H9 (cell line): Measurements from ENCODE around the gene ERC1. TPM values are rescaled to one million over a fixed set of nuclear protein-coding genes. Genes with fewer than 3 reads are reported as not detected.

Experiments
- DNase-seq: peaks from one replicate; pipeline ENCODE4 v3.0.0-alpha.2; 2017
- H2AFZ ChIP-seq: one replicate; pipeline ENCODE4 v1.6.1; 2013; ENCODE audit warnings: mild to moderate bottlenecking, low read length, control low read depth, moderate library complexity
- H2AK5ac ChIP-seq: 2 replicates; pipeline ENCODE4 v1.6.1; 2013; ENCODE audit warnings: low read length, control low read depth, mixed read lengths; ENCODE audit not compliant: insufficient read length
- H2BK120ac ChIP-seq: one replicate; pipeline ENCODE4 v1.6.1; 2013; ENCODE audit warnings: low read depth, mild to moderate bottlenecking, low read length, control low read depth, inconsistent platforms; ENCODE audit not compliant: poor library complexity, severe bottlenecking
- H2BK12ac ChIP-seq: 2 replicates; pipeline ENCODE4 v1.6.1; 2013; ENCODE audit warnings: low read length, control low read depth, mixed read lengths, low read depth; ENCODE audit not compliant: insufficient read length
- H2BK15ac ChIP-seq: 2 replicates; pipeline ENCODE4 v1.6.1; 2013; ENCODE audit warnings: low read depth, low read length, control low read depth
- H2BK20ac ChIP-seq: one replicate; pipeline ENCODE4 v1.6.1; 2013; ENCODE audit warnings: low read depth, mild to moderate bottlenecking, low read length, control low read depth, inconsistent platforms; ENCODE audit not compliant: poor library complexity, severe bottlenecking
- H2BK5ac ChIP-seq: 2 replicates; pipeline ENCODE4 v1.6.1; 2013; ENCODE audit warnings: low read length, control low read depth, mixed read lengths; ENCODE audit not compliant: insufficient read length
- H3K14ac ChIP-seq: 2 replicates; pipeline ENCODE4 v1.6.1; 2013; ENCODE audit warnings: low read length, control low read depth; ENCODE audit not compliant: insufficient read depth
- H3K18ac ChIP-seq: 2 replicates; pipeline ENCODE4 v1.6.1; 2013; ENCODE audit warnings: low read depth, mild to moderate bottlenecking, mixed read lengths, low read length, control low read depth; ENCODE audit not compliant: insufficient read length
- H3K23ac ChIP-seq: 2 replicates; pipeline ENCODE4 v1.6.1; 2013; ENCODE audit warnings: low read length, control low read depth, mixed read lengths, low read depth; ENCODE audit not compliant: insufficient read length
- H3K23me2 ChIP-seq: 2 replicates; pipeline ENCODE4 v1.6.1; 2013; ENCODE audit warnings: low read depth, mild to moderate bottlenecking, mixed read lengths, low read length, control low read depth; ENCODE audit not compliant: insufficient read length, poor library complexity, severe bottlenecking
- H3K27ac ChIP-seq: 2 replicates; pipeline ENCODE4 v1.5.1; 2013; ENCODE audit warnings: low read length, control low read depth, mixed read lengths, low read depth; ENCODE audit not compliant: insufficient read length
- H3K27me3 ChIP-seq: 2 replicates; pipeline ENCODE4 v1.6.1; 2013; ENCODE audit warnings: low read length, control low read depth, inconsistent platforms; ENCODE audit not compliant: insufficient read depth
- H3K4ac ChIP-seq: 2 replicates; pipeline ENCODE4 v1.6.1; 2013; ENCODE audit warnings: low read depth, mild to moderate bottlenecking, control low read depth, inconsistent platforms, low read length, moderate library complexity
- H3K4me1 ChIP-seq: 2 replicates; pipeline ENCODE4 v1.6.1; 2013; ENCODE audit warnings: low read length, control low read depth, inconsistent platforms; ENCODE audit not compliant: insufficient read depth
- H3K4me2 ChIP-seq: 2 replicates; pipeline ENCODE4 v1.6.1; 2013; ENCODE audit warnings: low read length, control low read depth, mixed read lengths; ENCODE audit not compliant: insufficient read length, insufficient read depth
- H3K56ac ChIP-seq: 2 replicates; pipeline ENCODE4 v1.6.1; 2013; ENCODE audit warnings: low read depth, mild to moderate bottlenecking, mixed read lengths, low read length, control low read depth; ENCODE audit not compliant: insufficient read length
- H3K79me1 ChIP-seq: 2 replicates; pipeline ENCODE4 v1.6.1; 2013; ENCODE audit warnings: low read depth, mild to moderate bottlenecking, moderate library complexity, low read length, control low read depth, inconsistent platforms; ENCODE audit not compliant: insufficient read depth, poor library complexity, severe bottlenecking
- H3K79me2 ChIP-seq: 2 replicates; pipeline ENCODE4 v1.6.1; 2013; ENCODE audit warnings: low read length, control low read depth, inconsistent platforms; ENCODE audit not compliant: insufficient read depth
- H3K9ac ChIP-seq: 2 replicates; pipeline ENCODE4 v1.6.1; 2013; ENCODE audit warnings: low read length, control low read depth, mixed read lengths; ENCODE audit not compliant: insufficient read length; ENCODE audit errors: extremely low read depth
- H3K9me3 ChIP-seq: one replicate; pipeline ENCODE4 v1.6.1; 2013; ENCODE audit warnings: low read depth, low read length, inconsistent platforms; ENCODE audit not compliant: control insufficient read depth
- H3T11ph ChIP-seq: one replicate; pipeline ENCODE4 v1.6.1; 2013; ENCODE audit warnings: mild to moderate bottlenecking, low read length, control low read depth, inconsistent platforms
- H4K20me1 ChIP-seq: one replicate; pipeline ENCODE4 v1.6.1; 2013; ENCODE audit not compliant: control insufficient read depth, insufficient read length, insufficient read depth
- H4K5ac ChIP-seq: 2 replicates; pipeline ENCODE4 v1.6.1; 2013; ENCODE audit warnings: low read depth, mild to moderate bottlenecking, mixed read lengths, low read length, control low read depth; ENCODE audit not compliant: insufficient read length
- H4K8ac ChIP-seq: replicated peaks from 2 replicates; pipeline ENCODE4 v1.6.1; 2013; ENCODE audit warnings: low read length, control low read depth, mixed read lengths, low read depth; ENCODE audit not compliant: insufficient read length
- H4K91ac ChIP-seq: 2 replicates; pipeline ENCODE4 v1.6.1; 2013; ENCODE audit warnings: low read depth, mild to moderate bottlenecking, moderate library complexity, mixed read lengths, low read length, control low read depth; ENCODE audit not compliant: insufficient read length
- H3K27ac Mint-ChIP-seq, 3 experiments: 2 replicates in 2 of 3; 3 replicates in 1 of 3; pipeline ENCODE4 v1.8.0; 2020 to 2021; ENCODE audit warnings: mixed read lengths in 3 of 3, mild to moderate bottlenecking in 1 of 3, moderate library complexity in 1 of 3
- H3K27me3 Mint-ChIP-seq: 2 replicates; pipeline ENCODE4 v1.8.0; 2021; ENCODE audit warnings: low read depth, mild to moderate bottlenecking, moderate library complexity, mixed read lengths
- H3K36me3 Mint-ChIP-seq, 3 experiments: 2 replicates in 2 of 3; 3 replicates in 1 of 3; pipeline ENCODE4 v1.8.0; 2020 to 2021; ENCODE audit warnings: low read depth in 3 of 3, mixed read lengths in 3 of 3; ENCODE audit not compliant: insufficient read depth in 1 of 3
- H3K4me1 Mint-ChIP-seq, 2 experiments: 2 replicates each; pipeline ENCODE4 v1.8.0; 2020; ENCODE audit warnings: mixed read lengths in 2 of 2
- H3K4me3 Mint-ChIP-seq, 2 experiments: 2 replicates in 1 of 2; 3 replicates in 1 of 2; pipeline ENCODE4 v1.8.0; 2020 to 2021; ENCODE audit warnings: mild to moderate bottlenecking in 2 of 2, mixed read lengths in 2 of 2, moderate library complexity in 1 of 2
- H3K9me3 Mint-ChIP-seq, 2 experiments: 2 replicates in 1 of 2; 3 replicates in 1 of 2; pipeline ENCODE4 v1.8.0; 2020; ENCODE audit warnings: mild to moderate bottlenecking in 2 of 2, mixed read lengths in 2 of 2, moderate library complexity in 1 of 2
- CTCF ChIP-seq: fragments of 200-600 bp; sonication (generic); conservative IDR thresholded peaks from 3 replicates; pipeline ENCODE4 v1.8.0; 2021; ENCODE audit warnings: antibody characterized with exemption, mild to moderate bottlenecking
- WGBS: extraction: QIAGEN DNeasy Blood & Tissue Kit; methylation state at CpG from one replicate; pipeline ENCODE4 v1.1.7; 2013; ENCODE audit warnings: missing lambda C conversion rate, low lambda C conversion rate, mixed read lengths; ENCODE audit not compliant: insufficient read length; ENCODE audit errors: extremely low coverage; 5-methylcytosine and 5-hydroxymethylcytosine counted together
- total RNA-seq: library from RNA; stranded (reverse); gene quantifications from 2 replicates; pipeline ENCODE4 v1.2.1, GENCODE V29; 2021

ERC1 gene
- total RNA-seq, 1 experiment from 2014 or later = 51.2 TPM

GRCh38 chr12:1424674-1425395 is 433.8 kb downstream of the ERC1 start:
- Histone ChIP-seq H3K27ac (no peak overlapping the region), H2BK120ac (no peak overlapping the region), H3K23me2 (no peaks in the 10 kb centered on the region), H2BK15ac (no peak overlapping the region), H2AFZ (no peak overlapping the region), H3K27me3 (no peaks in the 10 kb centered on the region), H3K9ac (no peak overlapping the region), H2AK5ac (no peak overlapping the region), H3K4me1 (no peaks in the 10 kb centered on the region), H3T11ph (no peak overlapping the region), H3K4me2 (no peak overlapping the region), H3K9me3 (peaks cover 10% of the 10 kb centered on the region), H4K91ac (no peak overlapping the region), H3K56ac (no peak overlapping the region), H3K23ac (no peak overlapping the region), H4K8ac (no peak overlapping the region), H3K79me1 (no peaks in the 10 kb centered on the region), H4K20me1 (no peaks in the 10 kb centered on the region), H3K14ac (no peak overlapping the region), H2BK20ac (no peak overlapping the region), H3K18ac (no peak overlapping the region), H3K79me2 (no peaks in the 10 kb centered on the region), H2BK5ac (no peak overlapping the region), H4K5ac (no peak overlapping the region), H2BK12ac (no peak overlapping the region), H3K4ac (no peak overlapping the region)
- 100% methylated on average over 1 of the region's 4 CpGs for WGBS
- TF ChIP-seq CTCF = no peak
- no peak overlapping the region for H3K4me3 Mint-ChIP-seq
- H3K36me3 Mint-ChIP-seq = peaks cover 24 to 27% (median 24%) of the 10 kb centered on the region in 3 experiments
- peaks cover 8 to 12% of the 10 kb centered on the region in 2 experiments for H3K4me1 Mint-ChIP-seq
- peaks cover 26 to 29% of the 10 kb centered on the region in 2 experiments for H3K9me3 Mint-ChIP-seq
- H3K27me3 Mint-ChIP-seq = peaks cover 18% of the 10 kb centered on the region
- H3K27ac Mint-ChIP-seq = no peak overlapping the region; a peak in 1 of 7 replicates
- DNase-seq = no peak
